Upper lobe of right lung (tissue), 1 donor: ENCODE measurements around the gene ZNF202. TPM values are rescaled to one million over a fixed set of nuclear protein-coding genes. Genes with fewer than 3 reads are reported as not detected.

ENCODE experiments used
- ATAC-seq: fragments of 200-7000 bp; cut with Tn5 transposase; one replicate; pipeline ENCODE4 v1.9.1; 2020; ENCODE audit warnings: mild to moderate bottlenecking, moderate library complexity
- DNase-seq: peaks from one replicate; pipeline ENCODE4 v3.0.0-alpha.2; 2020
- H3K27ac ChIP-seq: fragments of 200-600 bp; one replicate; pipeline ENCODE4 v1.8.0; 2022
- H3K27me3 ChIP-seq: fragments of 200-600 bp; one replicate; pipeline ENCODE4 v1.8.0; 2022; ENCODE audit warnings: mild to moderate bottlenecking
- H3K36me3 ChIP-seq: fragments of 200-600 bp; one replicate; pipeline ENCODE4 v1.8.0; 2022
- H3K4me1 ChIP-seq: fragments of 200-600 bp; one replicate; pipeline ENCODE4 v1.8.0; 2022
- H3K4me3 ChIP-seq: fragments of 200-600 bp; one replicate; pipeline ENCODE4 v1.8.0; 2022; ENCODE audit warnings: mild to moderate bottlenecking
- H3K9me3 ChIP-seq: fragments of 200-600 bp; one replicate; pipeline ENCODE4 v1.8.0; 2022
- CTCF ChIP-seq: fragments of 200-600 bp; IDR thresholded peaks from one replicate; pipeline ENCODE4 v1.8.0; 2022; ENCODE audit warnings: antibody characterized with exemption
- intact Hi-C: fragments of 100-400 bp; cut with DNase I; formaldehyde crosslinking; loops from one replicate; pipeline ENCODE4 v1.11.0; 2022
- total RNA-seq: library from RNA; stranded (reverse); fragmentation: NEBNext Ultra II Directional; extraction: Animal tissue kit (Norgen Biotek cat#: 25700); gene quantifications from one replicate; pipeline ENCODE4 v1.2.1, GENCODE V29; 2021
- donor health status: DM: no; HTN: yes; CAD: no; lungs with severe emphysema.

ZNF202 gene
- total RNA-seq, 1 donor from 2014 or later, result 9.6 TPM

GRCh38 chr11:123760894-123761293 is 19.4 kb upstream of the ZNF202 start:
- no peak for DNase-seq
- no peaks in the 10 kb centered on the region for H3K9me3 ChIP-seq
- H3K4me3 ChIP-seq, result no peak overlapping the region
- intact Hi-C loops, result no loop called here
- no peak for ATAC-seq
- H3K27me3 ChIP-seq, result no peaks in the 10 kb centered on the region
- no peaks in the 10 kb centered on the region for H3K36me3 ChIP-seq
- no peak overlapping the region for H3K27ac ChIP-seq
- H3K4me1 ChIP-seq, result no peaks in the 10 kb centered on the region
- no peak for TF ChIP-seq CTCF

DNA sequence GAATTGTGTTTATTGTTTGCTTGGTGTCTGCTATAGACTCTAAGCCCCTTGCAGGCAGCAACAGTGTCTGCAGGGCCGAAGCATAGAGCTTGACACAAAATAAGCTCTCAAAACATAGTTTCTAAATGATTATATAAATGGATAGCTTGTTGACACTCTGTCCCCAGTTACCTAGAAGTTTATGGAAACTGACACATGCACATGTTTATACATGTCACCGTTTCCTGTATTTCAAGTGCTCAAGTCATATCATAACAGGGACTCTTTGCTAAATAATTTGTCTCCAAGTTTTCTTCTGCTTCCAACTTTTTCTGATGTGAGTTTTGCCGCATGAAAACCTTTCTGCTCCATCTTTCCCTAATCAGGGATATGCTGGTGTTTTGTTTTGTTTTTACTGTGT is 16.5 kb upstream of the ZNF202 start:
- Histone ChIP-seq H3K36me3 (no peaks in the 10 kb centered on the region), H3K27ac (no peak overlapping the region), H3K4me3 (no peak overlapping the region), H3K9me3 (no peaks in the 10 kb centered on the region), H3K27me3 (no peaks in the 10 kb centered on the region), H3K4me1 (no peaks in the 10 kb centered on the region)
- ATAC-seq, result no peak
- no peak for TF ChIP-seq CTCF
- intact Hi-C loops, result no loop called here
- DNase-seq, result no peak

GRCh38 chr11:123755813-123756212 is 14.4 kb upstream of the ZNF202 start:
- no peak overlapping the region for H3K27ac ChIP-seq
- intact Hi-C loops, result no loop called here
- no peak for TF ChIP-seq CTCF
- no peaks in the 10 kb centered on the region for H3K36me3 ChIP-seq
- ATAC-seq, result no peak
- H3K27me3 ChIP-seq, result no peaks in the 10 kb centered on the region
- H3K4me3 ChIP-seq, result no peak overlapping the region
- no peak for DNase-seq
- H3K9me3 ChIP-seq, result no peaks in the 10 kb centered on the region
- no peaks in the 10 kb centered on the region for H3K4me1 ChIP-seq

DNA sequence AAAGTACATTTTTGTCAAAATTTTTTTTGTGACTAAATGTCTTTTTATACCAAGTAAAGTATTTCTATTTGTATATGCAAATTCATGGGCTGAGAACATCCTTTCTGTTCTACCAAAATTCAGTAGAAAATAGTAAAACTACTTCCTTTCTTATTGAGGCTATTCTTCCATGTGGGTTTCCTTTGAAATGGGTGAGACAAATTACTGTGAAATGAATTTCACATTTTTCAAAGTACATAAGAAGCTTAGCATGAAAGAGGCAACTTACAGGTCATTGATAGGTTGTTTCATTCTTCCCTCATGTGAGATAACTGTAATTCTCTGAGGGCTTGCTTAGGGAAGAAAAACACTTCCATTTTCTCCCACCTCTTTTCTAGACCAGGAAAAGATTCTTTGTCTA is 13.9 kb upstream of the ZNF202 start:
- ATAC-seq, result no peak
- no peak overlapping the region for H3K4me3 ChIP-seq
- H3K27ac ChIP-seq, result no peak overlapping the region
- DNase-seq, result no peak
- intact Hi-C loops, result no loop called here
- no peak for TF ChIP-seq CTCF
- H3K4me1 ChIP-seq, result no peaks in the 10 kb centered on the region
- H3K36me3 ChIP-seq, result no peaks in the 10 kb centered on the region
- H3K27me3 ChIP-seq, result no peaks in the 10 kb centered on the region
- H3K9me3 ChIP-seq, result no peaks in the 10 kb centered on the region

GRCh38 chr11:123754101-123754568 is 12.7 kb upstream of the ZNF202 start, which contains the start of gene OR6X1:
Gene OR6X1 (minus strand): TSS chr11:123754518. CDS start chr11:123754518, 0 bp downstream.
- H3K27me3 ChIP-seq, result no peaks in the 10 kb centered on the region
- intact Hi-C loops, result no loop called here
- no peaks in the 10 kb centered on the region for H3K4me1 ChIP-seq
- no peaks in the 10 kb centered on the region for H3K36me3 ChIP-seq
- DNase-seq (no peak), ATAC-seq (no peak)
- H3K9me3 ChIP-seq, result no peaks in the 10 kb centered on the region
- H3K4me3 ChIP-seq, result no peak within 1 kb of the TSS
- TF ChIP-seq CTCF, result no peak
- H3K27ac ChIP-seq, result no peak within 1 kb of the TSS

DNA sequence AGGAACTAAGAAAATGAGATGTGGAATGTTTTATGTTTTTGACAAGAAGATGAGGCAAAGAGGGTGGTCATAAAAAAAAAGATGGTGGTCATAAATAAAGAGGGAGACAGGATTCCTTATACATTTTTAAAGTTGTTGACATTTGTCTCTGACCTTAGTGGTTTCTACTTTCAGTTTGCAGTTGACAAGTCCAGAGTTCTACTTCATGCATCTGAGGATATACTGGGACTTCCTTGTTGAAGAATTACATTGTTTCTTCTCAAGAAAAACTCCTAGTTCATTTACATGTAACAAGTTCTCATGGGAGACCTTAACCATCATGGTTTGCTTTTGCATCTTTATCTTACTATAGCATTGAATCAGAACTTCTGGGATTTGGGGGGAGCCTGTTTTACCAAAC is 11.7 kb upstream of the ZNF202 start:
- no peaks in the 10 kb centered on the region for H3K27me3 ChIP-seq
- H3K4me1 ChIP-seq, result no peaks in the 10 kb centered on the region
- ATAC-seq, result no peak
- H3K36me3 ChIP-seq, result no peaks in the 10 kb centered on the region
- intact Hi-C loops, result no loop called here
- DNase-seq, result no peak
- no peak for TF ChIP-seq CTCF
- H3K4me3 ChIP-seq, result no peak overlapping the region
- H3K27ac ChIP-seq, result no peak overlapping the region
- no peaks in the 10 kb centered on the region for H3K9me3 ChIP-seq
